Measurements from ENCODE around the gene SLC25A26. TPM values are rescaled to one million over a fixed set of nuclear protein-coding genes. Genes with fewer than 3 reads are reported as not detected.

Gene SLC25A26
- total and polyA plus RNA-seq, 2 of the 13 experiments (the other 11 are each of a cell fraction or from before 2014, with no cell fraction given): 23.1 to 32.7 TPM

DNA sequence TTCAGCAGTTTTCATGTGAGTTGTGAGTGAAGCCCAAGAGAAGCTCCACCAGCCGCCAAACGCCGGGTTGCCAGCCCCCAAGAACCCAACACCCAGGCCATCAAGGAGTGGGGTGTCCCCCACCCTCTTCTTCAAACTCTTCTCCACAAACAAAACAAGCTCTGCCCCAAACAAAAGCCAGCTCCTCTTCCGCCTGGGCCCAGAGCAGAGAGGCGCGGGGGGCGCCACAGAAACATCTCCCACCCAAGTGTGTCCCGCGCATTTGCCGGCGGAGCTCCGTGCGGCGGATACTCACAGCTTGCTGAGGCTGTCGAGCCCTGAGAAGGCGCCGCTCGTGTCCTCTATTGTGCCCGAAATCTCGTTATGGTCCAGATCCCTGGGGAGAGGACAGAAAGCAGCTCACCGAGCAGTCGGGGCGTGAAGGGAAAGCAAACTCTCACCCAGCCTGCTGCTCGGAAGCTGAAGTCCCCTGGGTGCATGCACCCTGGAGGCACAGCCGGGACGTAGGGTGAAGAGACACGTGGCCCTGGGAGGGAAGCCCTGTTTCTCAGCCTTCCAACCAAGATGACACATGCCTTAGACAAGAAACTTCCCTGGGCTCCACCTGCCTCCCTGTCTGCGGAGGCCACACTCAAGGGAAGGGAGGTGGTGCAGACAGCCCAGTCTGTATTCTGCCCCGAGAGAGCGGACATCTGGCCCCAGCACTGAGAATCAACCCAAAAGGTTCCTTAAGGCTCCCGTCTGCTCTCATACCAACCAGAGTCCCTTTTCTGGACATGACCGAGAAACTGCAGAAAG, 184.3 kb downstream of the SLC25A26 start:
- DNase-seq (ENCODE audit: low spot score): no peak
- CTCF ChIA-PET (ENCODE audit: low intra/inter-chr PET ratio, low total read pairs): no interaction called here
- Histone ChIP-seq H4K20me1 (ENCODE audit: insufficient read depth, low read length) (no peaks in the 10 kb centered on the region), H3K9me3 (ENCODE audit: low read length) (no peaks in the 10 kb centered on the region), H3K79me2 (ENCODE audit: insufficient read depth, low read length) (no peaks in the 10 kb centered on the region), H3K27me3 (ENCODE audit: control insufficient read depth in 1 of 2, insufficient read depth in 2 of 2, low read length in 2 of 2) (no peaks in the 10 kb centered on the region), H3K4me2 (ENCODE audit: low read depth, low read length) (no peak overlapping the region), H3K4me1 (ENCODE audit: insufficient read depth, low read length) (peaks cover 9% of the 10 kb centered on the region), H2AFZ (ENCODE audit: low read length) (no peak overlapping the region), H3K27ac (ENCODE audit: extremely low read length, insufficient read depth, low read length) (no peak overlapping the region), H3K4me3 (replicated peaks in 1 of 3; ENCODE audit: insufficient read depth in 1 of 3, low read depth in 2 of 3, low read length in 3 of 3) (no peak overlapping the region), H3K36me3 (replicated peaks in 1 of 2; ENCODE audit: control insufficient read depth in 1 of 2, insufficient read depth in 2 of 2, low read length in 2 of 2) (peaks cover 23 to 63% of the 10 kb centered on the region in 2 experiments), H3K9ac (ENCODE audit: insufficient read depth, low read depth, low read length) (no peak overlapping the region)
- FAIRE-seq: no peak
- BruUV-seq (replicated peaks): no TSS peak
- POLR2A ChIA-PET: no interaction called here
- intact Hi-C loops (cut with micrococcal nuclease; ENCODE audit: unreplicated experiment) (loop anchor here (5.0 kb wide), 1 partner anchor 77 kb away; no protein-coding TSS in a partner anchor), in situ Hi-C loops (cut with HindIII; ENCODE audit: extremely low pct_ligation_motif_present, low pct_unique_long_range_greater_than_20kb) (loop anchor here (5.0 kb wide), 2 partner anchors 92 to 412 kb away; no protein-coding TSS in a partner anchor)
- 97% methylated on average over 25 of the region's 32 CpGs for WGBS (ENCODE audit: low lambda C conversion rate)
- TF ChIP-seq ZGPAT (CRISPR knock-in tag; IDR thresholded peaks at IDR 0.05) (no peak), ZNF616 (CRISPR knock-in tag; IDR thresholded peaks at IDR 0.05; ENCODE audit: low read depth) (no peak), ZNF777 (CRISPR knock-in tag; IDR thresholded peaks at IDR 0.05) (no peak), ZFP36 (IDR thresholded peaks at IDR 0.05; ENCODE audit: borderline replicate concordance, low read depth, low read length, partially characterized antibody) (no peak), MXD3 (CRISPR knock-in tag; IDR thresholded peaks at IDR 0.05) (no peak), ETV6 (CRISPR knock-in tag; conservative IDR thresholded peaks at IDR 0.05) (no peak), ZNF644 (CRISPR knock-in tag; IDR thresholded peaks at IDR 0.05; ENCODE audit: low read depth) (no peak), SETDB1 (CRISPR knock-in tag; IDR thresholded peaks at IDR 0.05; ENCODE audit: borderline replicate concordance) (no peak), MATR3 (CRISPR knock-in tag; IDR thresholded peaks at IDR 0.05) (no peak), PCBP1 (IDR thresholded peaks at IDR 0.05; ENCODE audit: borderline replicate concordance, low read depth, low read length) (no peak), PAF1 (CRISPR knock-in tag; IDR thresholded peaks at IDR 0.05) (no peak), ZNF598 (CRISPR knock-in tag; IDR thresholded peaks at IDR 0.05; ENCODE audit: borderline replicate concordance) (no peak), ZNF10 (CRISPR knock-in tag; IDR thresholded peaks at IDR 0.05; ENCODE audit: borderline replicate concordance, low read depth) (no peak), KDM3A (CRISPR knock-in tag; IDR thresholded peaks at IDR 0.05; ENCODE audit: low read depth) (no peak), ZNF20 (CRISPR knock-in tag; IDR thresholded peaks at IDR 0.05) (no peak), JUNB (CRISPR knock-in tag; IDR thresholded peaks at IDR 0.05; ENCODE audit: borderline replicate concordance) (no peak), TEAD2 (CRISPR knock-in tag; IDR thresholded peaks at IDR 0.05) (no peak), BRCA1 (CRISPR knock-in tag; IDR thresholded peaks at IDR 0.05) (no peak)
- TF ChIP-seq, protein P1, sequence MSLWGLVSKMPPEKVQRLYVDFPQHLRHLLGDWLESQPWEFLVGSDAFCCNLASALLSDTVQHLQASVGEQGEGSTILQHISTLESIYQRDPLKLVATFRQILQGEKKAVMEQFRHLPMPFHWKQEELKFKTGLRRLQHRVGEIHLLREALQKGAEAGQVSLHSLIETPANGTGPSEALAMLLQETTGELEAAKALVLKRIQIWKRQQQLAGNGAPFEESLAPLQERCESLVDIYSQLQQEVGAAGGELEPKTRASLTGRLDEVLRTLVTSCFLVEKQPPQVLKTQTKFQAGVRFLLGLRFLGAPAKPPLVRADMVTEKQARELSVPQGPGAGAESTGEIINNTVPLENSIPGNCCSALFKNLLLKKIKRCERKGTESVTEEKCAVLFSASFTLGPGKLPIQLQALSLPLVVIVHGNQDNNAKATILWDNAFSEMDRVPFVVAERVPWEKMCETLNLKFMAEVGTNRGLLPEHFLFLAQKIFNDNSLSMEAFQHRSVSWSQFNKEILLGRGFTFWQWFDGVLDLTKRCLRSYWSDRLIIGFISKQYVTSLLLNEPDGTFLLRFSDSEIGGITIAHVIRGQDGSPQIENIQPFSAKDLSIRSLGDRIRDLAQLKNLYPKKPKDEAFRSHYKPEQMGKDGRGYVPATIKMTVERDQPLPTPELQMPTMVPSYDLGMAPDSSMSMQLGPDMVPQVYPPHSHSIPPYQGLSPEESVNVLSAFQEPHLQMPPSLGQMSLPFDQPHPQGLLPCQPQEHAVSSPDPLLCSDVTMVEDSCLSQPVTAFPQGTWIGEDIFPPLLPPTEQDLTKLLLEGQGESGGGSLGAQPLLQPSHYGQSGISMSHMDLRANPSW (CRISPR knock-in tag; IDR thresholded peaks at IDR 0.05; ENCODE audit: borderline replicate concordance): no peak
- no peak for ATAC-seq
